Glomerular endothelial cell (primary cell): ENCODE data around the gene SLC4A8. TPM values are rescaled to one million over a fixed set of nuclear protein-coding genes. Genes with fewer than 3 reads are reported as not detected.
A peak's percentile ranks its signal among the peaks of the same experiment; 100 is the strongest.

Source experiments
- DNase-seq: peaks from one replicate; pipeline ENCODE4 v3.0.0-alpha.2; 2011; ENCODE audit warnings: low read depth, low spot score; ENCODE audit errors: extremely low read depth
- total RNA-seq: library from RNA; depleted of rRNA; stranded (reverse); fragments of >200 nt; gene quantifications from 2 replicates; pipeline ENCODE4 v1.2.3, GENCODE V29; 2015

The SLC4A8 gene
- total RNA-seq, 1 donor from 2014 or later, result 3.4 TPM

- DNase-seq, result no peak
These were observed 96.1 kb downstream of the SLC4A8 start for GRCh38 chr12:51520576-51521325.

GRCh38 chr12:51521554-51522276, 97.1 kb downstream of the SLC4A8 start:
- DNase-seq, result no peak

GRCh38 chr12:51522696-51523095, 98.1 kb downstream of the SLC4A8 start:
- DNase-seq, result no peak

GRCh38 chr12:51524386-51524901, 99.8 kb downstream of the SLC4A8 start:
- no peak for DNase-seq

- DNase-seq, result no peak
These were observed 100.9 kb downstream of the SLC4A8 start for GRCh38 chr12:51525518-51525917.

GRCh38 chr12:51527966-51528365, 103.3 kb downstream of the SLC4A8 start:
- DNase-seq, result no peak

- DNase-seq, result no peak
These were observed 104.4 kb downstream of the SLC4A8 start for GRCh38 chr12:51528852-51529650.

GRCh38 chr12:51529651-51529970, 105.0 kb downstream of the SLC4A8 start:
- DNase-seq, result no peak

GRCh38 chr12:51530208-51530607, 105.6 kb downstream of the SLC4A8 start:
- no peak for DNase-seq

- no peak for DNase-seq
These were observed 106.8 kb downstream of the SLC4A8 start for GRCh38 chr12:51531284-51531977.

DNA sequence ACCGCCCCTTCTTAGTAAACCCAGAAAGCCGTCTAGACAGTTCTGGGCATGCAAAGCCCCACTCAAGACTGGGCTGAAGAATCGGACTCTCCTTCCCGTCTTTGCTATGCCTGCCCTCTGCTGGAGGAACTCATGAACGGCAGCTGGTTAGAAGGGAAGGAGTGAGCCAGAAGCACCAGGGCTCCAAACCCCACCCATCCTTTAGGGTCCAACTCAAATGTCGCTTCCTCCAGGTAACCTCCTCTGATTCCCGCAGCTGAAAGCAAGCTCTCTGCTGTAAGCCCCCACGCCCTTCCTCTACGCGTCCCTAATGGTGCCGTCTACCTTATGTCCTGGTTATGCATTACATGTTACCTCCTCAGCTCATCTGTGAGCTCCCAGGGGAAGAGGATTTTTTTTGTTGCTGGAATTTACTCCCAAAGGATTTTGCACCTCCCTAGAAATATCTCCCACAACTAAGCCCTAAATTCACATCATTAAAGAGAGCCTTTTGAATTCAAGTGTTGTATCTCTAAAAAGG, 107.4 kb downstream of the SLC4A8 start:
- peak; percentile 33 for DNase-seq

GRCh38 chr12:51533799-51534198, 109.2 kb downstream of the SLC4A8 start:
- DNase-seq, result no peak

DNA sequence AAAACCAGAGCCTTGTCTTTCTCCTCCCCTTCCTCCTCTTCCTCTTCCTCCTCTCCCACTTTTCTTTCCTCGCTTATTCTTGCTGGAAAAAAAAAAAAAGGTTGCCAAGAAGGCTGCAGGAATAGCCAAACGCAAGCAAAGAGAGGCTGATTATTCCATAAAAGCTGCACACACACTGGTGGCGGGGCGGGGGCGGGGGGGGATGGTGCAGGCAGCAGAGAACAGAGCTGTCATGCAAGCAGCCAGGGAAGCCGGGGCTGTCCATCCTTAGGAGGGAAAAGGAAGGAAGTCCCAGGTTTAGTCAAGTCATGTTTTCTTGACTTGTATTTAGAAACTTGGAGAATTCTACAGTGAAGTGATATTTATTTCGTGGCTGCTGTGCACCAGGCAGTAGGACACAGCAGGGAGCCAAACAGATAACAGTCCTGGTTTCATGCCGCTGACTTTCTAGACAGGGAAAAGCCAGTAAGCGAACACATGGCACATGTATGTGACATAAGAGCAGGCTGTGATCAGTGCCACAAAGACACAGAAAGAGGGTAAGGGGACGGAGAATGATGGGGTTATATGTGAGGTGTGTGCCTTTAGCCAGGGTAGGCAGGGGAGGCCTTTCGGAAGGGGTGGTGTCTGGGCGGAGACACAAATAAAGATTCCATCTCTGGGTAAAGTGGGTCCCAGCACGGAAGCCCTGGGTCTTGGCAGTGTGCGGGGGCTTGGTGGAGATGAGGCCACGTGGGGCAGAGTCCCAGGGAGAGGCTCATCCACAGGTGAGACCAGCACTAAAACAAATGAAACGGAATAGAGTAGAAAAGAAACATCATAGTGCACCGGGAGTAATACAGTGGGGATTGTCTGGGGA, 109.8 kb downstream of the SLC4A8 start:
- DNase-seq, result no peak

DNA sequence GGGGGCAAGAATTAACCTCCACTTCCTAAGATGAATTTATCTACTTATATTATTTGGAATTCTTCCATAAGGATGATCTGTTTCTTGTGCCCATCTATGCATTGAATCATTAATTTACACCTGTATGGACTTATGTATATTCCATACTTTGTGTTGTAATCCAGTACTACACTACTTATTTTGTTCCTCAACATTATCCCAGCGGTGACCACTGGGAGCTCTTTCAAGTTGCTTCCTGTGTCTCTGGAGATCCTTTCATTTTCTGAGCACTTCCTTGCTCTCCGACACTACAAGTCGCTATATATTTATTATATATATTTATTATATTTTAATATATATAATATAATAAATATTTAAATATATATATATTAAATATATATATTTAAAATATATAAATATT, 111.5 kb downstream of the SLC4A8 start:
- DNase-seq, result no peak

GRCh38 chr12:51538149-51538548, 113.5 kb downstream of the SLC4A8 start:
- DNase-seq, result no peak

DNA sequence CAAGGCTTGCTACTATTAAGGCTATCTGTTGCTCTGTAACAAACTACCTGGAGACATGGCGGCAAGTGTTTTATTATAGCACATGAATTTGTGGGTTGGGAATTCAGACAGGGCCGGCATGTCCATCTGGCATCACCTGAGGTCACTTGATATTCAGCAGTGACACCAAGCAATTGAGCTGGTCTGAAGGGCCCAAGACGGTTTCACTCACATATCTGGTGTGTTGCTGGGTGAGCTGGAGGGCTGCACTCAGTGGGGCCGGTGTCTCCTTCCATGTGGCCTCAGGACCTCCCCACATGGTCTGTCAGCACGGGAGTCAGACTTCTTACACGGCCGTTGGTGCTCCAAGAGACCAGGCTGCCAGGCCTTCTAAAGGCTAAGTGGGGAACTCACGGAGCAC, 114.0 kb downstream of the SLC4A8 start:
- no peak for DNase-seq

DNA sequence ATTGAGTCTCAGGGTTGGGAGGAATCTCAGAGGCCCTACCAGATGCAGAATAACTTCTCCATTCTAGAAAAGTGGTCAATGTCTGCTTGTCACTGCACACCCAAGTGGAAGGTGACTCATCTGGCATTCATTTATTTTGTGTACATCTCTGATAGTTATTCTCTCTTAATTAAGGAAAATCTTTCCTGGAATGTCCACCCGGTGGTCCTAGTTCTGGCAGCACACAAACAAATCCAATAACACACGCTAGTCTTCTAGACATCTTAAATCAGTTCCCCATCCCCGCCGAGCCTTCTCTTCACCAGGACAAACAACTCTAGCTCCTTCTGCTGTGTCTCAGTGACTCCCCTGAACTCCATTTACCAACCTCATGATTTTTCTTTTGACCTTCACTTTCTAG, 116.4 kb downstream of the SLC4A8 start:
- DNase-seq, result no peak

DNA sequence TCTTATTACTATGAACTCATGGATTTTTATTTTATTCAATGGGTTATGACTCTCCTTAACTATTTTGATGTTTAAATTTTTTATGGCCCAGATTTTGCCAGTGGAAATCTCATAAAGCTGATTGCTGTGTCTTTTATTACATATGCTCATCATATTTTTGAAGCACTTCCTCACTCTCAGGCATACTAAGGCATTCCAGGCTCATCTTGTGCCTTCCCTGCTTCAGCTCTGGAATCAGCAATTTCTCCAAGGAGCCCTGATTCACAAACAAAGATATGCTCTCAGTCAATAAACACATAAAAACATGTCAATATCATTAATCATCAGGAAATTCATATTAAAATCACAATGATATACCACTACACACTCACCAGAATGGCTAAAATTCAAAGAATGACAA, 121.5 kb downstream of the SLC4A8 start:
- DNase-seq, result no peak

GRCh38 chr12:51547606-51548005, 123.0 kb downstream of the SLC4A8 start:
- no peak for DNase-seq

- DNase-seq, result no peak
These were observed 123.6 kb downstream of the SLC4A8 start for GRCh38 chr12:51548241-51548640.
